Neural progenitor cell (in vitro differentiated cells): ENCODE measurements around the gene TACO1.

ENCODE experiments used
- CTCF ChIP-seq: fragments of 200-600 bp; sonication (generic); IDR thresholded peaks from 2 replicates; pipeline ENCODE4 v1.5.1; 2017; ENCODE audit warnings: antibody characterized with exemption, mild to moderate bottlenecking
- EZH2 ChIP-seq: fragments of 200-600 bp; sonication (generic); IDR thresholded peaks from 2 replicates; pipeline ENCODE4 v1.6.1; 2017; ENCODE audit warnings: antibody characterized with exemption, mild to moderate bottlenecking, moderate library complexity

- TF ChIP-seq EZH2: no peak
- TF ChIP-seq CTCF: no peak
Measured at GRCh38 chr17:63613663-63614062, 13.0 kb downstream of the TACO1 start.
